Mammary epithelial cell (primary cell): ENCODE measurements around the gene NOC2L.

ENCODE experiments used
- CTCF ChIP-seq, 2 donors: IDR thresholded peaks in 1 of 2; conservative IDR thresholded peaks in 1 of 2; 2 replicates each; pipeline ENCODE4 v1.5.1; 2011 to 2012; ENCODE audit warnings: inconsistent platforms in 2 of 2, low read length in 2 of 2, mild to moderate bottlenecking in 2 of 2, control low read depth in 1 of 2, low read depth in 1 of 2; ENCODE audit not compliant: insufficient read depth in 1 of 2; ENCODE audit errors: extremely low read depth in 1 of 2
- EZH2 ChIP-seq: IDR thresholded peaks from 2 replicates; pipeline ENCODE4 v1.6.1; 2012; ENCODE audit warnings: low read length, inconsistent platforms, borderline replicate concordance

GRCh38 chr1:904310-904950 is 54.6 kb downstream of the NOC2L start:
- TF ChIP-seq CTCF (conservative IDR thresholded peaks at IDR 0.05 in 1 of 2, IDR thresholded peaks at IDR 0.05 in 1 of 2; ENCODE audit: extremely low read depth in 1 of 2, insufficient read depth in 1 of 2, low read depth in 1 of 2, low read length in 2 of 2) (peak; percentile 66 to 75), EZH2 (no peak)
